SK-N-SH treated with all-trans-retinoic acid at 6 μM for 48 hours (cell line): ENCODE measurements around the gene IFT22.

Source experiments
- PATZ1 ChIP-seq: fragments of 250-450 bp; sonication (Bioruptor Pico); IDR thresholded peaks from 2 replicates; pipeline ENCODE4 v1.8.0; 2020; ENCODE audit warnings: mild to moderate bottlenecking, moderate library complexity, borderline replicate concordance
- ZC3H10 ChIP-seq: fragments of 250-450 bp; sonication (Bioruptor Pico); IDR thresholded peaks from 2 replicates; pipeline ENCODE4 v1.5.1; 2021; ENCODE audit warnings: mild to moderate bottlenecking, moderate library complexity

GRCh38 chr7:101321491-101322401, at the start of gene IFT22:
- TF ChIP-seq PATZ1 (CRISPR knock-in tag) (no peak), ZC3H10 (CRISPR knock-in tag) (no peak)
